PFSK-1 (cell line): ENCODE measurements around the gene PRRG1.

Source experiments
- FOXP2 ChIP-seq: optimal IDR thresholded peaks from 2 replicates; pipeline ENCODE3; 2011; ENCODE audit warnings: borderline replicate concordance, control low read depth, inconsistent platforms; ENCODE audit not compliant: insufficient read depth; ENCODE audit errors: extremely low read length, extremely low read depth
- POLR2AphosphoS5 ChIP-seq: IDR thresholded peaks from 2 replicates; pipeline ENCODE4 v1.6.1; 2012; ENCODE audit warnings: low read depth, mild to moderate bottlenecking, control low read depth, low read length, moderate library complexity
- SIN3A ChIP-seq: IDR thresholded peaks from 2 replicates; pipeline ENCODE4 v1.6.1; 2012; ENCODE audit warnings: mild to moderate bottlenecking, low read length, moderate library complexity, borderline replicate concordance; ENCODE audit not compliant: insufficient read depth
- TAF1 ChIP-seq: IDR thresholded peaks from 2 replicates; pipeline ENCODE4 v1.6.1; 2012; ENCODE audit warnings: low read length, control low read depth, borderline replicate concordance; ENCODE audit not compliant: insufficient read depth
- TF ChIP-seq, protein P1 (sequence below), 2 experiments: IDR thresholded peaks; 2 replicates each; pipeline versions ENCODE4 v1.6.1 to v1.8.0; 2011 to 2012; ENCODE audit warnings: low read depth in 2 of 2, low read length in 2 of 2, control low read depth in 1 of 2, inconsistent platforms in 1 of 2, mild to moderate bottlenecking in 1 of 2, moderate library complexity in 1 of 2; ENCODE audit not compliant: insufficient read depth in 1 of 2

PRRG1 gene

DNA sequence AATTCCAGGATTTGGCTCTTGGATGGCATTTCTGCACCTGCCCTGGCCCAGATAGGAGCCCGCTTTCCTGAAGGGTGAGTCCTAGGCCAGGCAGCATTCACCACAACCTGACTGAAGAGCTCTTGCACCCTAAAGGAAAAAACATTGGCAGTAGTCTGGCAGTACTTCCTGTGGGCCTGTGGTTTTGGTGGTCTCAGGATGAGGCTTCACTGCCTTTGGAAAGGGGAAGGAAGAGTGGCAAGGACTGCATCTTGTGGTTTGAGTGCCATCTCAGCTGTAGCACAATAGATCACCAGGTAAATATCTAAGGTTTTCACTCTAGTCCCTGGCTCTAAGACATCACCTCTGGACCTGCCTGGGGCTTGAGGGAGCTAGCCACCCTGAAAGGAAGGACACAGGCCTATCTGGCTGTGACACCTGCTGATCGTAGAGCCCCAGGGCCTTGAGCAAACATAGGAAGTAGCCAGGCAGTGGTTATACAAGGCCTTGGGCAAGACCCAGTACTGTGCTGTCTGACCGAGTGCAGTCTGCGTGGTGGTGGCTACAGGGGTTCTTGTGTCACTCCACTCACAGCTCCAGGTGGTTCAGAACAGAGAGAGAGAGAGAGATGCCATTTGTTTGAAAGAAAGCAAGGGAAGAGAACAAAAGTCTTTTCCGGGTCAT lies 28.5 kb upstream of the PRRG1 start:
- TF ChIP-seq, protein P1, sequence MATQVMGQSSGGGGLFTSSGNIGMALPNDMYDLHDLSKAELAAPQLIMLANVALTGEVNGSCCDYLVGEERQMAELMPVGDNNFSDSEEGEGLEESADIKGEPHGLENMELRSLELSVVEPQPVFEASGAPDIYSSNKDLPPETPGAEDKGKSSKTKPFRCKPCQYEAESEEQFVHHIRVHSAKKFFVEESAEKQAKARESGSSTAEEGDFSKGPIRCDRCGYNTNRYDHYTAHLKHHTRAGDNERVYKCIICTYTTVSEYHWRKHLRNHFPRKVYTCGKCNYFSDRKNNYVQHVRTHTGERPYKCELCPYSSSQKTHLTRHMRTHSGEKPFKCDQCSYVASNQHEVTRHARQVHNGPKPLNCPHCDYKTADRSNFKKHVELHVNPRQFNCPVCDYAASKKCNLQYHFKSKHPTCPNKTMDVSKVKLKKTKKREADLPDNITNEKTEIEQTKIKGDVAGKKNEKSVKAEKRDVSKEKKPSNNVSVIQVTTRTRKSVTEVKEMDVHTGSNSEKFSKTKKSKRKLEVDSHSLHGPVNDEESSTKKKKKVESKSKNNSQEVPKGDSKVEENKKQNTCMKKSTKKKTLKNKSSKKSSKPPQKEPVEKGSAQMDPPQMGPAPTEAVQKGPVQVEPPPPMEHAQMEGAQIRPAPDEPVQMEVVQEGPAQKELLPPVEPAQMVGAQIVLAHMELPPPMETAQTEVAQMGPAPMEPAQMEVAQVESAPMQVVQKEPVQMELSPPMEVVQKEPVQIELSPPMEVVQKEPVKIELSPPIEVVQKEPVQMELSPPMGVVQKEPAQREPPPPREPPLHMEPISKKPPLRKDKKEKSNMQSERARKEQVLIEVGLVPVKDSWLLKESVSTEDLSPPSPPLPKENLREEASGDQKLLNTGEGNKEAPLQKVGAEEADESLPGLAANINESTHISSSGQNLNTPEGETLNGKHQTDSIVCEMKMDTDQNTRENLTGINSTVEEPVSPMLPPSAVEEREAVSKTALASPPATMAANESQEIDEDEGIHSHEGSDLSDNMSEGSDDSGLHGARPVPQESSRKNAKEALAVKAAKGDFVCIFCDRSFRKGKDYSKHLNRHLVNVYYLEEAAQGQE (IDR thresholded peaks at IDR 0.05; ENCODE audit: insufficient read depth in 1 of 2, low read depth in 2 of 2, low read length in 2 of 2), result no peak
- TF ChIP-seq POLR2AphosphoS5 (no peak), FOXP2 (no peak), TAF1 (no peak)

DNA sequence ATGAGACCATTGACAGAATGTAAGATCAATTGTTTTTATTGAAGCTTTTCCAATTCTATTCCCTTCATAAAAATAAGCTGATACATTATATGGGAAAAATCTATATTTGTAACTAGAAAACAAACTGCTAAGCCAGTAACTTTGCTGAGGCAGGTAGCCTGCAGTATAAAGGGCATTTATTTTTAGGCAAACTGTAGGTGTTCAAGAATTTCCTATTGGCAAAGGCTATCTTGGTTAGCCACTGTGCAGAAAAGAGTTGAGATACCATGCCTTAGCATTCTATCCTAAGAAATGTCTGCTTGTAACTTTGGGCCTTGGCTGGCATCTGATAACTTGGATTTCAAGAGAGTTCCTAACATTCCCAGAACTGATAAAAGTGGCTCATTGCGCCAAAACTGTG lies 18.5 kb upstream of the PRRG1 start:
- TF ChIP-seq SIN3A (no peak), FOXP2 (no peak), TAF1 (no peak), POLR2AphosphoS5 (no peak)
- TF ChIP-seq, protein P1 (IDR thresholded peaks at IDR 0.05; ENCODE audit: insufficient read depth in 1 of 2, low read depth in 2 of 2, low read length in 2 of 2), result no peak

DNA sequence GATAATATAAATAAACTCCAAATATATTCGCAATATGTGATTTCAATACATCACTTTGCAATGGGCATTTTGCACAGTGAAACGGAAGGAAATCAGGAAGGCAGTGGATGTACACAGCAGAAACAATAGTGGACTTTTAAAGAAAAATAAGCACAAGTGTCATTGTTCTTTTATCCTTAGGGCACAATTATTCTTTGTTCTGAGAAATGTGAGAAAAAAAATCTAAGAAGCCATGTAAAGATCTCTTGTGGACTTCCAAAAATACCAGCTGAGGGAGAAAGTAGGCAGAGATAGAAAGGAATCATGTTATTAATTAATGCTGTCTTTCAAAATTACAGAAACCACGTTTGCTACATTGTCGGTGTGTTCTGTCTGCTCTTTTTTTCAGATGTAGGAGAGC lies 17.6 kb upstream of the PRRG1 start:
- TF ChIP-seq SIN3A (no peak), TAF1 (no peak), FOXP2 (no peak), POLR2AphosphoS5 (no peak)
- TF ChIP-seq, protein P1 (IDR thresholded peaks at IDR 0.05; ENCODE audit: insufficient read depth in 1 of 2, low read depth in 2 of 2, low read length in 2 of 2), result no peak

DNA sequence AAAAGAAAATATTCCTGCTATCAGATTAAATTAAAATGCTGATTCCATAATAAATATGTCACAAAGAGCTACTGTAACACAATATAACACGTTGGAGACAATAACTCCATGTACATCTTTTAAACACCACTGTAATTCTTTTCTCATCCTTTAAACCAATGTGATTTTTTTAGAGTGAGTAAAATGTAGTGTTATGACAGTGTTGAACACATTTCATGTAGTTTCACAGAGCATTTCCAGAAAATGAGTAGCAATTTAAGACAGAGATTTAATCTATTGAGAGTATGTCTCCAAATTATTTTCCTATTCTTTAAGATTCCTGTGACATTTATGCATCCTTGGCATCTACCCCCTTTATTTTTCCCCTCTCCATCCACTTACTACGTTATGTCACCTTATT lies 17.1 kb upstream of the PRRG1 start:
- TF ChIP-seq, protein P1 (IDR thresholded peaks at IDR 0.05; ENCODE audit: insufficient read depth in 1 of 2, low read depth in 2 of 2, low read length in 2 of 2), result no peak
- TF ChIP-seq TAF1, result no peak
- no peak for TF ChIP-seq SIN3A
- TF ChIP-seq POLR2AphosphoS5, result no peak
- no peak for TF ChIP-seq FOXP2

DNA sequence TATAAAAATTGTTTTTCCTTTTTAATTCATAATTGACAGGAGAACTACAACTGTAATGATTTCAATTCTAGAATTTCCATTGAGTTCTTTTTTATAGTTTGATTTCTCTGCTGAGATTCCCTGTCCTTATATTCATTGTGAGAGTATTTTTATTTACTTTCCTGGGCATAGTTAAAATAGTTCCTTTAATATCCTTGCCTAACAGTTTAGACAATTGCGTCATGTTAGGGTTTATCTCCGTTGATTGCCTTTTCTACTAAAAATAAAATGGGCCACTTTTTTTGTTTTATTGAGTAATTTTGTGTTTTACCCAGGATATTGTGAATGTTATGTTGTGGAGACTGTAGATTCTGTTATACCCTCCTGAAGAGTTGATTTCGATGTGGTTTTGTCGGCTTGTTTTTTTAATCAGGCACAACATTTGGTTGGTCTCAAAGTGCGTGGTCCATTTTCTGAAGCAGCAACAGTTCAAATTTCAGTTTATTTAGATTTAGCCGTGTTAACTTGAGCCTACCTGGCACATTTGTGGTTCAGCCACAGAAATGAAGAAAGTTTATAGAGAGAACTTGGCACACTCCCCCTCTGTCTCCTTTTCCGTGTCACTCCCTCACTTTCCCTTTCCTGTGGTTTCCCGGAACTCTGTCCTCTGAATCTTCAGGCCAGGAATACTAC lies 16.0 kb upstream of the PRRG1 start:
- TF ChIP-seq, protein P1 (IDR thresholded peaks at IDR 0.05; ENCODE audit: insufficient read depth in 1 of 2, low read depth in 2 of 2, low read length in 2 of 2), result no peak
- no peak for TF ChIP-seq FOXP2
- TF ChIP-seq TAF1, result no peak
- TF ChIP-seq POLR2AphosphoS5, result no peak
- no peak for TF ChIP-seq SIN3A
